ENCODE data around the gene GPATCH2L. TPM values are rescaled to one million over a fixed set of nuclear protein-coding genes. Genes with fewer than 3 reads are reported as not detected.

Gene GPATCH2L
- total RNA-seq, 1 donor from 2014 or later = 78.8 TPM

GRCh38 chr14:76261371-76261811, 109.7 kb downstream of the GPATCH2L start:
- DNase-seq (ENCODE audit: low spot score) = no peak
- no peaks in the 10 kb centered on the region for H3K9me3 Mint-ChIP-seq (ENCODE audit: unreplicated experiment)
- no peak overlapping the region for H3K4me3 Mint-ChIP-seq (ENCODE audit: unreplicated experiment)
- TF ChIP-seq, protein P1, sequence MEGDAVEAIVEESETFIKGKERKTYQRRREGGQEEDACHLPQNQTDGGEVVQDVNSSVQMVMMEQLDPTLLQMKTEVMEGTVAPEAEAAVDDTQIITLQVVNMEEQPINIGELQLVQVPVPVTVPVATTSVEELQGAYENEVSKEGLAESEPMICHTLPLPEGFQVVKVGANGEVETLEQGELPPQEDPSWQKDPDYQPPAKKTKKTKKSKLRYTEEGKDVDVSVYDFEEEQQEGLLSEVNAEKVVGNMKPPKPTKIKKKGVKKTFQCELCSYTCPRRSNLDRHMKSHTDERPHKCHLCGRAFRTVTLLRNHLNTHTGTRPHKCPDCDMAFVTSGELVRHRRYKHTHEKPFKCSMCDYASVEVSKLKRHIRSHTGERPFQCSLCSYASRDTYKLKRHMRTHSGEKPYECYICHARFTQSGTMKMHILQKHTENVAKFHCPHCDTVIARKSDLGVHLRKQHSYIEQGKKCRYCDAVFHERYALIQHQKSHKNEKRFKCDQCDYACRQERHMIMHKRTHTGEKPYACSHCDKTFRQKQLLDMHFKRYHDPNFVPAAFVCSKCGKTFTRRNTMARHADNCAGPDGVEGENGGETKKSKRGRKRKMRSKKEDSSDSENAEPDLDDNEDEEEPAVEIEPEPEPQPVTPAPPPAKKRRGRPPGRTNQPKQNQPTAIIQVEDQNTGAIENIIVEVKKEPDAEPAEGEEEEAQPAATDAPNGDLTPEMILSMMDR (IDR thresholded peaks at IDR 0.05; ENCODE audit: unreplicated experiment) = no peak
- H3K27ac Mint-ChIP-seq (ENCODE audit: unreplicated experiment) = no peak overlapping the region
- no peaks in the 10 kb centered on the region for H3K36me3 Mint-ChIP-seq (ENCODE audit: low read depth, unreplicated experiment)
- H3K27me3 Mint-ChIP-seq (ENCODE audit: unreplicated experiment) = peaks cover 2% of the 10 kb centered on the region
- no peaks in the 10 kb centered on the region for H3K4me1 Mint-ChIP-seq (ENCODE audit: unreplicated experiment)

DNA sequence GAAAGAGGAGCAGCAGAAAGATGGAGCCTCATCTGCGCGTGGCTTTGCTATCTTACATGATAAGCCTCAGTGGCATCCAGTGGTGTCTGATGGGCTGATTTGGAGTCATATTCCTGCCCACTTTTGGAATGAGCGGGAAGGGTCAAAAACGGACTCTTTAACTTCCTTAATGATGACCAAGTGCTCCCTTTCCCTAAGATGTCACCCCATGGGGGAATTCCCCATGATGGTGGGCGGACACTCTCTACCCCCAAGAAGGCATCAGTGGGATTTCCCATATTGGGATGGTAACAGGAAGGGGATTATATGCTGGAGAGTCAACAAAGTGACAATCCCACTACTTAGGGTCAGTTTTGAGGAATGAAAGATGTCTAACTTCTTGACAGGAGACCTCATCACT, 110.9 kb downstream of the GPATCH2L start:
- Mint-ChIP-seq H3K27me3 (ENCODE audit: unreplicated experiment) (peaks cover 2% of the 10 kb centered on the region), H3K27ac (ENCODE audit: unreplicated experiment) (no peak overlapping the region), H3K36me3 (ENCODE audit: low read depth, unreplicated experiment) (no peaks in the 10 kb centered on the region), H3K4me3 (ENCODE audit: unreplicated experiment) (no peak overlapping the region), H3K4me1 (ENCODE audit: unreplicated experiment) (no peaks in the 10 kb centered on the region), H3K9me3 (ENCODE audit: unreplicated experiment) (no peaks in the 10 kb centered on the region)
- no peak for DNase-seq (ENCODE audit: low spot score)
- TF ChIP-seq, protein P1 (IDR thresholded peaks at IDR 0.05; ENCODE audit: unreplicated experiment) = no peak

Other genes starting within 250 kb of the GPATCH2L start
- gene TGFB3, start 169.9 kb upstream of the GPATCH2L start, total RNA-seq (ENCODE audit: unreplicated experiment) = 1.5 TPM
- gene IFT43, start 166.2 kb upstream of the GPATCH2L start, total RNA-seq (ENCODE audit: unreplicated experiment) = 22.8 TPM
- gene ESRRB, start 224.2 kb downstream of the GPATCH2L start, total RNA-seq (ENCODE audit: unreplicated experiment) = 0.08 TPM